H1 (cell line): Measurements from ENCODE around the gene PUS3. TPM values are rescaled to one million over a fixed set of nuclear protein-coding genes. Genes with fewer than 3 reads are reported as not detected.

Experiments used
- ASH2L ChIP-seq: fragments of 200-600, 300-600 bp; sonication (generic); IDR thresholded peaks from one replicate; pipeline ENCODE4 v1.7.1; 2017; ENCODE audit warnings: low read length
- ATF2 ChIP-seq: IDR thresholded peaks from 2 replicates; pipeline ENCODE4 v1.6.1; 2012; ENCODE audit warnings: low read length, inconsistent platforms
- CREB1 ChIP-seq: IDR thresholded peaks from 2 replicates; pipeline ENCODE4 v1.6.1; 2012; ENCODE audit warnings: inconsistent platforms
- CTBP2 ChIP-seq: IDR thresholded peaks from 2 replicates; pipeline ENCODE4 v1.7.0; 2011; ENCODE audit warnings: borderline replicate concordance, mild to moderate bottlenecking, moderate library complexity, mixed read lengths, low read length; ENCODE audit not compliant: insufficient read depth, insufficient read length
- HDAC2 ChIP-seq, 2 experiments: fragments of 300-600 bp in 1 of 2; sonication (generic) in 1 of 2; IDR thresholded peaks; 2 replicates each; pipeline ENCODE4 v1.6.1; 2011 to 2012; ENCODE audit warnings: low read depth in 2 of 2, low read length in 2 of 2, mild to moderate bottlenecking in 2 of 2, moderate library complexity in 2 of 2, borderline replicate concordance in 1 of 2, inconsistent platforms in 1 of 2
- KDM4A ChIP-seq: IDR thresholded peaks from one replicate; pipeline ENCODE4 v1.7.1; 2012; ENCODE audit warnings: low read depth, mild to moderate bottlenecking, moderate library complexity, low read length, inconsistent platforms; ENCODE audit not compliant: severe bottlenecking
- NRF1 ChIP-seq: IDR thresholded peaks from 2 replicates; pipeline ENCODE4 v1.6.1; 2011; ENCODE audit warnings: mild to moderate bottlenecking, low read depth, low read length, improper control_type of control experiment
- POLR2A ChIP-seq, 2 experiments: IDR thresholded peaks; 1 replicate in 1 of 2; 2 replicates in 1 of 2; pipeline ENCODE4 v1.6.1; 2011; ENCODE audit warnings: low read depth in 2 of 2, low read length in 2 of 2, mild to moderate bottlenecking in 2 of 2; ENCODE audit errors: control extremely low read depth in 1 of 2
- RNF2 ChIP-seq: fragments of 200-900, 300-1000 bp; sonication (generic); IDR thresholded peaks from 2 replicates; pipeline ENCODE4 v1.7.1; 2016; ENCODE audit warnings: borderline replicate concordance, low read depth, mild to moderate bottlenecking, antibody characterized with exemption, low read length; ENCODE audit not compliant: poor library complexity, severe bottlenecking; ENCODE audit errors: missing control alignments
- SIN3A ChIP-seq, 2 experiments: IDR thresholded peaks in 1 of 2; conservative IDR thresholded peaks in 1 of 2; 2 replicates each; pipeline ENCODE4 v1.6.1; 2011 to 2012; ENCODE audit warnings: low read length in 2 of 2, improper control_type of control experiment in 1 of 2, low read depth in 1 of 2, mild to moderate bottlenecking in 1 of 2
- SIX5 ChIP-seq: IDR thresholded peaks from 2 replicates; pipeline ENCODE4 v1.6.1; 2011; ENCODE audit warnings: mild to moderate bottlenecking, low read depth, low read length
- SP2 ChIP-seq: IDR thresholded peaks from 2 replicates; pipeline ENCODE4 v1.6.1; 2012; ENCODE audit warnings: mild to moderate bottlenecking, low read length, inconsistent platforms
- TAF1 ChIP-seq: IDR thresholded peaks from 2 replicates; pipeline ENCODE4 v1.6.1; 2011; ENCODE audit warnings: mild to moderate bottlenecking, low read depth, low read length
- polyA plus RNA-seq, 7 experiments: library from polyadenylated mRNA; depleted of rRNA in 3 of 7; stranded (reverse) in 5 of 7; unstranded in 2 of 7; fragments of >200 nt in 5 of 7; fragments of 200-250 nt in 2 of 7; gene quantifications; 1 replicate in 5 of 7; 2 replicates in 1 of 7; 4 replicates in 1 of 7; pipeline versions ENCODE4 v1.2.1 to v1.2.3, GENCODE V29; 2011 to 2013; ENCODE audit warnings: missing spikeins in 2 of 7, mixed read lengths in 2 of 7
- total RNA-seq: library from RNA; stranded (reverse); fragmentation: NEBNext Ultra II Directional; extraction: Animal tissue kit (Norgen Biotek cat#: 25700); gene quantifications from 2 replicates; pipeline ENCODE4 v1.2.1, GENCODE V29; 2021
- TF ChIP-seq, protein P1 (sequence below): IDR thresholded peaks from 2 replicates; pipeline ENCODE4 v1.6.1; 2012; ENCODE audit warnings: inconsistent platforms

Gene PUS3
- total and polyA plus RNA-seq, 2 of the 8 experiments (the other 6 are each of a cell fraction or from before 2014, with no cell fraction given), result 8.7 to 22.6 TPM

- TF ChIP-seq ATF2 (no peak), CREB1 (peak; percentile 69), SP2 (no peak), CTBP2 (no peak), SIN3A (conservative IDR thresholded peaks at IDR 0.05 in 1 of 2, IDR thresholded peaks at IDR 0.05 in 1 of 2; ENCODE audit: low read depth in 1 of 2, low read length in 2 of 2) (peak; percentile 74 to 95), TAF1 (peak; percentile 44; the same call in 1 of the 2 replicates), SIX5 (peak; percentile 84), KDM4A (peak; percentile 33), HDAC2 (IDR thresholded peaks at IDR 0.05; ENCODE audit: borderline replicate concordance in 1 of 2, low read depth in 2 of 2, low read length in 2 of 2) (peak in 1 of 2 experiments; percentile 34; a peak in 2 of 4 replicates), ASH2L (peak; percentile 68), RNF2 (no peak), POLR2A (IDR thresholded peaks at IDR 0.05; ENCODE audit: control extremely low read depth in 1 of 2, low read depth in 2 of 2, low read length in 2 of 2) (peak; percentile 40 to 49), NRF1 (peak; percentile 70)
- TF ChIP-seq, protein P1, sequence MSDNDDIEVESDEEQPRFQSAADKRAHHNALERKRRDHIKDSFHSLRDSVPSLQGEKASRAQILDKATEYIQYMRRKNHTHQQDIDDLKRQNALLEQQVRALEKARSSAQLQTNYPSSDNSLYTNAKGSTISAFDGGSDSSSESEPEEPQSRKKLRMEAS, result no peak; the same call in 1 of the 2 replicates
Measured at GRCh38 chr11:125902927-125903710, at the start of gene PUS3 (continued).
